Left renal pelvis (tissue), 4 donors: ENCODE results near the gene CEP350. TPM values are rescaled to one million over a fixed set of nuclear protein-coding genes. Genes with fewer than 3 reads are reported as not detected.
"Not testable (repeated sequence)": the region's sequence is repeated elsewhere in the genome, so short reads cannot be mapped to it uniquely, and the experiment has no call there.

Source experiments
- DNase-seq, 4 donors: peaks; one replicate each; pipeline ENCODE4 v3.0.0-alpha.2; 2013; ENCODE audit warnings: low read depth in 4 of 4, low spot score in 3 of 4
- polyA plus RNA-seq, 4 donors: library from polyadenylated mRNA; unstranded; fragments of 120-200 nt; gene quantifications; one replicate each; pipeline ENCODE4 v1.2.1, GENCODE V29; 2013; ENCODE audit not compliant: insufficient read length in 4 of 4

Gene CEP350
- polyA plus RNA-seq, 4 donors: 20.7 to 31.5 (median 28.7) TPM

DNA sequence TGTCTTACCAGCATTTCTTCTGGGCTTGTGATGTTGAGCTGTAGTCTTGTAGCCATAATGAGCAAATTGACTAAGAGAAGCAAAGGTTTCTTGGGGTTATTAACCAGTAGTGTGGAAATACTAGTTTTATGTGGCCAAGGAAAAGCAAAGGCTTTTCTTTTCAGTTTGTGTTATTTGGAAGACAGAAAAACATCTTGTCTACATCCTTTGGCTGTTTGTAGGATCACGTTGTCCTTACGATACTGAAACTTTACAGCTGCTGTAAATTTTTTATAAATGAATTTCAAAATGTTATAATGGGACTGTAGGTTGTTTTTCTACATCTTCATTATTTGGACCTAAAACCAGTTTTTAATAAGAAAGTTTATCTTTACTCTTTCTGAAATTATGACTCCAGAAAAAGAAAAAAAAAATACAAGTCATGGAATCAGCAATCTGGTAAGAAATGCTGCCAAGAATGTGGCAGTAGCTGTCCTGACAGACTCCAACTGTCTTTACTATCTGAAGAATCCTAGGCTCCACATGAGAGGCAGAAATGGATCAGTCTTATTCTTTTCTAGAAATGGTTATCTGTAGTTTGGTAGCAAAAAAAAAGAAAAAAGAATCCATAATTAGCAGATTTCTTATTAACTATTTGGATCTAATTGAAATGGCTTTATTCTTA is 158.5 kb downstream of the CEP350 start:
- peak in 2 of 4 donors; percentile 8 to 18 for DNase-seq

DNA sequence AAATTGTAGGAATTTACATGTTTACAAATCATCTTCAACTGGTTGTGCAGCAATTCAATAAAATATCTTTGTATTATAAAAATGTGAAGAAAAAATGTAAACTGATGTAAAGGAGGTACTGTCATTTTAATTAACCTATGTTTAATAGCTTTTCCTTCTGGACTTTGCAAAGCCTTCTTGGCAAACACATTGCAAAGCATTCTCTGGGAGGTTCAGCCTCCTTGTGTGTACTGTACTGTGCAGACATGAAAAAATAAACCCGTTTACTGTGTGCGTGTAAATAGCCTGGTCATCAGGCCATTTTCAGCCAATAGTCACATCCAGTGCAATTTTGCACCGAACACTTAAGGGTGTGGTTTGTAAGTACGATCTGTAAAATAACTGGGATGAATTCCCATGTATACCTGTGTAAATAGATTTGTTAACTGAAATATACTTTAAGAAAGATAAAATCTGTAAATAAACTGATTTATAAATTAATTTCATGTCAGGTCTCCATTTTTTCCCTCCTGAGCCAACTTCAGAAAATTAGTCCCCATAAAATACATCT is 159.9 kb downstream of the CEP350 start:
- no peak for DNase-seq

DNA sequence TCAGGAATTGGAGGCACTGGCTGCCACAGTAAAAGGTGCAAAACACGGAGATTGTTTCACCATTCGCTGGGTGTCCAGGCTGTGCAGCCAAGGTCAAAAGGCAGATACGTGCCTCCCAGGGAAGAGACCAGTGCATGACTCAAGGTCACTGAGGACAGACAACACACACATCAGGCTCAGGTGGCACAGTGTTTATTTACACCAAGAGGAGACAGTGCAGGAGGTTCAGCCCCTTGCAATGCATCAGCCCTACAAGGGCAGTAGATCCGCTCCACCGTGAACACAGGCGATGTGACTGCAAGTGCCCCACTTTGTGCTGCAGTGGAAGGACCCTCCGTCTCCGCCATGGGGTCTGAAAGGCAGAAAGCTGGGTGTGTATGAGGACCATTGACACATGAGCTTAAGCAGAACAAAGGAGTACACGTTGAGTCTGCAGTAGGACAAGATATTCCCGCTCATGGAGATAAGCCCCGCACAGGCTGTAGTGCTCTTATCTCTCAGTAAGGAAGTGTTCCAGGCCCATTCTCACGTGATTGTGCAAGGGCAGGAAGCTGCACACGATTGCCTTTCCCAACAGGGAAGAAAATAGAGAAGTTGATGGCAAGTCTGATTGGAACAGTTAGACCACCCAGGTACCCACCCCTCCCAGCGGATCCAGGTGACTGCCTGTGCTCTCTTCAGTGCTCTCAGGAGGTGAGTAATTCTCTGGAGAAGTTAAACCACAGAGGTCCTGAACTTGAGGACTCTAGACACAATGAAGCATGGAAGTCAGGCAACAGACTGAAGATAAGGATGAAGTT is 162.6 kb downstream of the CEP350 start:
- no peak for DNase-seq

DNA sequence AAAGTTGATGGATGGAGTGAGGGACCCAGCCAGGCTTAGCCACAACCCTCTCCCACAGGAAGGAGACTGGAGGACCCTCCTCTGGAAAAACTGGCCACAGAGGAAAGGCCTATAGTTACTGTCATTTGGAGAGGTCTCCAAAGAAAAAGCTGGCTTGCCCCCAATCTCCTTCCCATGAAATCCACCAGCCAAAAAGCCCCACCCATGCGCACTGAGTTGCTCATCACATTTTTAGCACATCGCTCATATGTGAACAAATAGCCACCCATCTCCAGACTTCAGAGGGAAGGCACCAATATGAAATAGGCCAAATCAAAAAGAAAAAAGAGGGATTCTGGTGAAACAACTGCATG is 163.1 kb downstream of the CEP350 start:
- DNase-seq: no peak

DNA sequence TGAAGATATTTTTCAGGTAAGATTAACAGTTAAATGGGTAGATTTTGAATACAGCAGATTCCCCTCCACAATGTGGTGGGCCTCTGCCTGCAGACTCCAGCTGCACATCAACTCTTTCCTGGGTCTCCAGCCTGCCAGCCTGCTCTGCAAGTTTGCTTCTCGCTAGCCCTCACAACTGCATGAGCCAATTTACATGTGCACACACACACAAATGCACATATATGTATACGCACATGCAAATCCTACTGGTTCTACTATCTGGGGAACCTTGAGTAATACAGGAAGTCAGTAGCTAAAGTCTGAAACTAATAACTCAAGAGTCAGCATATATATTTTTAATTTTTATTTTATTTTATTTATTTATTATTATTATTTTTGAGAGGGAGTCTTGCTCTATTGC is 165.2 kb downstream of the CEP350 start:
- DNase-seq: no peak

DNA sequence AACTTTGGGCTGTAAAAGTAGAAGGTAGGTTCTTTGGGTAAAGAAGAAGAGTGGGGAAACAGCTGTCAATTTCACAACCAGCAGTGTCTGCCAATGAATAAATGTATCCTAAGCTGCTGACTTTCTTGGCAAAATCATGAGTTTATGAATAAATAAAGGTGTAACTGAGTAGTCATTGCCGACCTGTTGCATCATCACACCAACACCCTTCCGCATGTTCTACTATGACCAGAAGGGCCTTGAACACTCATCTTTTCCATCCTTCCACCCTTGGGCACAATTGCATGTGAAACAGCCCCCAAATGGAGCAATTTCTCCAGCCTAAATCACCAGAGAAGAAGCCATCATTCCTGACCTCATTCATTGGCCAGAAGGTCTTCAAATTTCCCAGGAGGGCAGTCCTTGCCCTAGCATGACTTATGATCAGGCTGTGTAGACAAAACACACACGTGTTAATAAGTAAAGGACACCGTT is 168.9 kb downstream of the CEP350 start:
- DNase-seq: no peak

DNA sequence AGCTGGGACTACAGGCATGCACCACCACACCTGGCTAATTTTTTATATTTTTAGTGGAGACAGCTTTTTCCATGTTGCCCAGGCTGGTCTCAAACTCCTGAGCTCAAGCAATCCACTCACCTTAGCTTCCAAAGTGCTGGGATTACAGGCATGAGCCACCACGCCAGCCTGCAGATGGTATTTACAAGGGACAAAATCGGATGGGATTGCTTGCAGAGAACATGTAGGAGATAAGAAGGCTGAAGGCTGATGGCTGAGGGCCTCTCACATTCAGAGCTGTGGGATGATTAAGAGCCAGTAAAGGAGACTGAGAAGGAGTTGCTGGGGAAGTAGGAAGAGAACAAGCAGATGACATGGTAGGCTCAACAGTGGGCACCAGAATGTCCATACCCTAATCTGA is 176.0 kb downstream of the CEP350 start:
- DNase-seq: no peak

DNA sequence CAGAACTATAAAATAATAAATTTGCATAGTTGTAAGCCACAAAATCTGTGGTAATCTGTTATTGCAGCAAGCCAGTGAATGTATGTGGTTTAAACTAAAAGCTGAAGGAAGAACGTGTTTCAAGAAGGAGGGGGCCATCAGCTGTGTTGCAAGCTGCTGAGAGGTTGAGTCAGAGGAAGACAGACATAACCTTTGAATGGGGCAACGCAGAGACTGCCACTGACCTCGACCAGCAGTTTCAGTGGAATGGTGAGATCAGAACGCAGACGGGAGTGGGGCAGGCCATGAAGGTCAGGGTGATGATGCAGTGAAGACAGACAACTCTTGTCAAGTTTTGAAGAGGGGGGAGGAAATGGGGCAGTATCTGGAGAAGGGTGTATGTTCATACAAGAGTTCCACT is 176.9 kb downstream of the CEP350 start:
- DNase-seq: no peak

DNA sequence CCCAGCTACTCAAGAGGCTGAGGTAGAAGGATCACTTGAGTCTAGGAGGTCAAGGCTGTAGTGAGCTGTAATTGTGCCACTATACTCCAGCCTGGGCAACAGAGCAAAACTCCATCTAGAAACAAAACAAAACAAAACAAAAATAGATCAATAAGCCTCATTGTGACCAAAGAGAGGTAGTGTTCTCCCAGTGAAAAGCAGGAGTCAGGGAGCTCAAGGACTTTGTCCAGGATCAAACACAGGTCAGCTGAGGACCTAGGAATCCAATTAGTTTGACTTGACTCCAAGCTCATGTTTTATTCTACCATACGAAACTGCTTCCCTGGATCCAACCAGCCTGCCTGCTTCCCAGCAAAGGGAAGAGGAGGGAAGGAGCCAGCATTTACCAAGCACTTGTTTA is 178.6 kb downstream of the CEP350 start:
- DNase-seq: no peak

DNA sequence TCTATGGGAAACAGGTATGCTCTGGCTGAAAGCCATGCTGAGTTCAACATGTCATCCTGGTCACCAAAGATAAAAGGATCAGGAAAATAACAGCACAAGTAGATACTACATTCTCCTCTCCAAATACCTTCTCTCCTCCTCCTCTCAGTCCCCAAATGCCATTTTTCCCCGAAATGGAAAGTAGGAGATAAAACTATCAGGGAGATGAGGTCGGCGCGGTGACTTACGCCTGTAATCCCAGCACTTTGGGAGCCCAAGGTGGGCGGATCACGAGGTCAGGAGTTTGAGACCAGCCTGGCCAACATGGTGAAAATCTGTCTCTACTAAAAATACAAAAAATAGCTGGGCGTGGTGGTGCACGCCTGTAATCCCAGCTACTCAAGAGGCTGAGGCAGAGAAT is 179.1 kb downstream of the CEP350 start:
- not testable (repeated sequence) for DNase-seq

DNA sequence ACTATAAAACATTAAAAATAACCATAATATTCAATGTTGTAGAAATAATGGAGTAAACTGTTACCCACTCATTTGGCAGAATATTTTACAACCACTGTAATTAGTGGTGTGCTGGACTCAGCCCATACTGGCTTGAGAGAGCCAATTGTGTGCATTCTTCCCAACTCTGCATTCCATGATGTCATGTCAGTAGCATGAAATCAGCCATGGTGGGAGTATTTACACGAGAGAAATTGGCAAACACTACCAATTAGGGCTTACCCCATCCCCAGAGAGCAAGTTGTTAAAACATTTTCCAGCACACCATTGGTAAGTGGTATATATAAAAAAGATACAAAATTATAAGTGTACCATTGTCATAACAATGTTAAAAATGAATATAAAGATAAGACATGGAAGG is 180.9 kb downstream of the CEP350 start:
- no peak for DNase-seq

DNA sequence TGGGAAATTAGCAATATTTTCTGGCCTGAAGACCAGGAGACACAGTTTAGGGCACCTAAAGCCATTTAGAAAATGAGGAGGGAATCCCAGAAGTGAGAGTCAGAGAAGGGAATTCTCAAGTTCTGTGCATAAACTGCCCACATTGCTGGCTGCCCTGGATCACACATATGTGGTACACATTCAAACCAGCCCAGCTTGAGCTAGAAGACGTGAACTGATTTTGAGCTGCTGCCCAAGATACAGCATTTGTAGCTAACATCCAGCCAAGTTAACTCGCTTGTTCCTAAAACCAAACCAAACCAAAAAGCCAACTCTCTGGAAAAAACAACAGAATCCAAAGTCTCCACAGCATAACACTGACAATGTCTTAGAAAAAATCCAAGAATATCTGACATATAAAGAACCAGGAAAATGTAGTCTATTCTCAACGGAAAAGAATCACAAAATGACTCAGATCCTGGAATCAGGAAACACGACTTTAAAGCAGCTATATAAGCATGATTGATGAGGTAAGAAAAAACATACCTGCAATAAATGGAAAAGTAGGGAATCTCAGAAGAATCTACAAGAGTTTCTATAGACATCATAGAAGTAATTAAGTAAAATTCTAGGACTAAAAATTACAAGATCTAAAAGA is 181.8 kb downstream of the CEP350 start:
- DNase-seq: no peak

DNA sequence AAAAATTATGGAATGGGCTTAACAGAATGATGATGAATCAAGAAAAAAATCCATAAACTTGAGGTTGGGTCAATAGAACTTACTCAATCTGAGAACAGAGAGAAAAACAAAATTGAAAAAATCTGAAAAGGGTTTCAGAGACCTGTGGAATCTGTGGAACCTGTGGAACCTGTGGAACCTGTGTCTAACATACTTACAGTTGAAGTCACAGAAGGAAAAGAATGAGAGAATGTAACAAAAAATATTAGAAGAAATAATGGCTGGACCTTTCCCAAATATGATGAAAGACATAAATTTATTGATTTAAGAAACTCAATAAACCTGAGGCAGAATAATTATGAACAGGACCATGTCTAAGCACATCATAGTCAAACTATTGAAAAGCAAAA is 182.4 kb downstream of the CEP350 start:
- DNase-seq: no peak

DNA sequence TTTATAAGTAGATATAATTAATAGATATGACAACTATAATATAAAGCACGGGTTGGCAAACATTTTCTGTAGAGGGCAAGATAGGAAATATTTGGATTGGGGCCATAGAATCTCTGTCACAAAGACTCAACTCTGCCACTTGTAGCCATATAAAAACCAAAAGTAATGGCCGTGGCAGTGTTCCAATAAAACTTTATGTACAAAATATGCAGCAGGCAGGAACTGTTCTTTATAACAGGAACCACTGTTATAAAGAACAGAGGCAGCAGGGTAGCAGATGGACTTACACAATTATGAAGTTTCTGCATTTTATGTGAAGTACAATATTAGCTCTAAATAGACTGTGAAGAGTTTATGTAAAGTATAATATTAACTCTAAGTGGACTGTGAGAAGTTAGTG is 183.2 kb downstream of the CEP350 start:
- no peak for DNase-seq

DNA sequence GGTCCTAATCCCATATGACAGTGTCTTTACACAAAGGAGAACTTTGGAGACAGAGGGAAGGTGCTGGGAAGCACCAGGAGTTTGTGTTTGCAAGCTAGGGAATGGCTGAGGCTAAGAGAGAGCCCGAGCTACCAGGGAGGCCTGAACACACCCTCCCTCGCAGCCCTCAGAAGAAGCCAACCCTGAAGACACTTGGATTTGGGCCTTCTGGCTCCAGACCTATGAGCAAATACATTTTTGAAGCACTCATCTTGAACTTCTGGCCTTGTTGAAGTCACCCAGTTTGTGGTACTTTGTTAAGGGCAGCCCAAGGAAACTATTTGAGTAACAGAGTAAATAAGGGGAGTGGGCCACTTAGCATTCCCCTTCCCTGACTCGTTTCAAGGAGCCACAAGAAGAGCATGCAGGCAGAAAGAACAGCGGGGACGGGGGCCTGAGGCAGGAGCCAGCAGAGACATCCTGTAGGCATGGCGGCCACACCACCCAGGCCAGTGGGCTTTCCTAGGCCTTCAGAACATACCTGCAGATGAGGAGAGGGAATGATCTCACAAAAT is 186.8 kb downstream of the CEP350 start:
- no peak for DNase-seq

DNA sequence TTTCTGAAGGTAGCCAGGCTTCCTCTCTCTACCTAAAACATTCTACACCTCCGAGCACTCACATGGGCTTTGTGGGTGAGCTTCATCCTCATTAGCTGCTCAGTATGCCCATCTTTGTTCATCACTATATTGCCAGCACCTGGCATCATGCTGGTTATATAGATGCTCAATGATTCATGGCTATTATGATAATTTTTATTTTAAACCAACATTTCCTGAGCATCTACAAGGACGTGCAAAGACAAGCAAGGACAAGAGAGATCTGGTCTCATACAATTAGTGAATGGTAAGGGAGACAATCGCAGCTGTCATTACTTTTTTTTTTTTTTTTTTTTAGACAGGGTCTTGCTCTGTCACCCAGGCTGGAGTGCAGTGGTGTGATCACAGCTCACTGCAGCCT is 188.7 kb downstream of the CEP350 start:
- no peak for DNase-seq

DNA sequence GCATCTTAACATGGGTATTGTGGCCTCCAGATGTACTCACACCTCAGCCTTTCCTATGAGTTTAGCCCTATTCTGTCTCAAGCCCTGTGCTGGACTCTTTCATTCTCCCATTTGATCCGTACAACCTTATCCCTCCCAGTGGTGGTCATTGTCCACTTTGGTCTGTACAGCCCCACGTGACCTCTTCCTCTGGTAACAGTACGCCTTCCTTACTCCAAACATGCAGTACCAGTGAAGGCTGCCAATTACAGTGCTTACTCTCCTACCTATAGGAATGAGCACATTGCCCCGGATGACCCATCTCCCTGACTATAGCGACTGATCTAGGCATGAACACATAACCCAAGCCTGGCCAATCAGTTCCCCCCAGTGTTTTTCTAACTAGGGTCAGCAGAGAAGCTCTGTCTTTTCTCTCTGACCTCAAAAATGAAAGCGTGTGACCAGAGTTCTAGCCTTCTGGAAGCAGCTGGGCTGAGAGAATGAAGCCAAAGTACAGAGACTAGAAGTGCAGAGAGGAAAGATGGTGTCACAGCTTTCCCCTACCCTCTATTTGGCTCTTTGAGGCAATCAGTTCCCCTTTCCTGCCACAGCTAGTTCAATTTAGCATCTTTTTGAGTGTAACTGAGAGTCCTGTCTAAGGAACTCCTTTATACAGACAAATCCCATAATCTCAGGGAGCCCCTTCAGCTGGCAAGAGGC is 190.2 kb downstream of the CEP350 start:
- no peak for DNase-seq

DNA sequence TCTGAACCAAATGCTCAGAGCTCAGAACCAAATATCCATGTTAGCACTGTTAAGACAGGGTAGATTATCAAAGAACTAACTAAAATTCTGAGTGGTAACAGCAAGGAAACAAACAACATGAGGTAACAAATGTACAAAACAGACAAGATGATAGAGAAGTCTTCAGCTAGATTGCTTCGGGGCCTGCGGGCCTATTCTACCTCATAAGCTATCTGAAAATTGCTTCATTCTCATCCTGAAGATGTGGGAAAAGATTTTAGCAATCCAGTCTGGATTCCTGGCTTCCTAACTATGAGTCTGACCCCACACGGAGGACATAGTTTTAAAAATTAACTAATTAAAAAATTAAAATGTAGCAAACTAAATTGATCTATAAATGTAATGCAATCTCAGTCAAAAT is 190.8 kb downstream of the CEP350 start:
- no peak for DNase-seq

DNA sequence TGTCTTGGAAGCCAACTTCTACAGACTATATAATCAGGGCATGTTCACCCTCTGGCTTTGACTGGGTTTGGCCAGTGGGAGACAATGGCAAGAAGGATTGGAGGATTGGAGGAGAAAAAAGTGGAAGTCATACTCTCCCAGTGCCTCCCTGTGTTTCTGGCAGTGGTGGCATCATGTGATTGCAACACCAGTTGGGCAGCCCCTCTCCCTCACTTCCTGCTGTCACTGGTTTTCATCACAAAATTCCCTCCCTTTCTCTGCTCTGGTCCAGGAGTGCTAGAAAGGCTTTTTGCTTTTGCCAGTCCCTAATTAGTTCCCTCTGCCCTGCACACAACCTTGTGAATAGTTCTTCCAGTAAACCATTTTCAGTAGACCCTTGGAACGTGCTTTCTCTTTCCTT is 196.4 kb downstream of the CEP350 start:
- no peak for DNase-seq

DNA sequence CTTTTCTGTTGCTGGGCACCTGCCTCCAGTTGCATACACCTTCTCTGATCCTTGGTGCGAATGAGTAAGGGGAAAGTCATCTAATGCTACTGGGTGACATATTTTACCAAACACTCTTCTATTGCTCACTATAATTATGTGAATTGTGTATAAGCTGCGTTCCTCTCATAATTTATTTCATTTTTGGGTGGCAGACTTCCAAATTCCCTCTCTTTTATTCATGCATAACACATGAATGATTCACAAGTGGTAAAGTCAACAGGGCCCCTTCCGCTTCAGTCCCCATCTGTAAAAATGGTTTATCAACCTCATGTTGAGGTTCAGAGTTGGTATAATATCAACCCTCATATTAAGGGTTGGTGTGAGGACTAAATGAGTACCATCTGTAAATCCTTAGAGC is 196.9 kb downstream of the CEP350 start:
- DNase-seq: no peak

DNA sequence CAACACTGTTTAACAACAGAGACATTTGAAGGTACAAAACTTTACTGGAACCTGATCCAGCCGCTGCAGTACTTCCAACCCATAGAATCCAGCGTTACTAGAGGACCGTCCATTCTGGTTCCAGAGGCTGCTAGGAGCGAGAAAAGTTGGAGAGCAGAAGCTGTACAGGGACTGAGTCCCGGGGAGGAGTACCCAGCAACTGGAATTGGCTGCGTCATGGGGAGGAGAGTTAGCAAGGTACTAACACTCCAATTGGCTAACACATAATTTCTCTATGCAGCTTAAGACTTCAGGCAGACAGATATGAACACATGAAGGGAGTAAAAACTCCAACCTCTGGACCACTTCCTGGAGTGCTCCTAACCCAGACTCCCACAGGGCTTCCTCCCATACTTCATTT is 198.0 kb downstream of the CEP350 start:
- no peak for DNase-seq
